ENCODE results near the gene WT1.

GRCh38 chr11:32386770-32387377, 48.5 kb downstream of the WT1 start:
- TF ChIP-seq POLR2AphosphoS5 (IDR thresholded peaks at IDR 0.05; ENCODE audit: low read depth, low read length), result no peak
- TF ChIP-seq NFE2L1 (CRISPR knock-in tag; IDR thresholded peaks at IDR 0.05; ENCODE audit: borderline replicate concordance), result no peak
- TF ChIP-seq, protein P1, sequence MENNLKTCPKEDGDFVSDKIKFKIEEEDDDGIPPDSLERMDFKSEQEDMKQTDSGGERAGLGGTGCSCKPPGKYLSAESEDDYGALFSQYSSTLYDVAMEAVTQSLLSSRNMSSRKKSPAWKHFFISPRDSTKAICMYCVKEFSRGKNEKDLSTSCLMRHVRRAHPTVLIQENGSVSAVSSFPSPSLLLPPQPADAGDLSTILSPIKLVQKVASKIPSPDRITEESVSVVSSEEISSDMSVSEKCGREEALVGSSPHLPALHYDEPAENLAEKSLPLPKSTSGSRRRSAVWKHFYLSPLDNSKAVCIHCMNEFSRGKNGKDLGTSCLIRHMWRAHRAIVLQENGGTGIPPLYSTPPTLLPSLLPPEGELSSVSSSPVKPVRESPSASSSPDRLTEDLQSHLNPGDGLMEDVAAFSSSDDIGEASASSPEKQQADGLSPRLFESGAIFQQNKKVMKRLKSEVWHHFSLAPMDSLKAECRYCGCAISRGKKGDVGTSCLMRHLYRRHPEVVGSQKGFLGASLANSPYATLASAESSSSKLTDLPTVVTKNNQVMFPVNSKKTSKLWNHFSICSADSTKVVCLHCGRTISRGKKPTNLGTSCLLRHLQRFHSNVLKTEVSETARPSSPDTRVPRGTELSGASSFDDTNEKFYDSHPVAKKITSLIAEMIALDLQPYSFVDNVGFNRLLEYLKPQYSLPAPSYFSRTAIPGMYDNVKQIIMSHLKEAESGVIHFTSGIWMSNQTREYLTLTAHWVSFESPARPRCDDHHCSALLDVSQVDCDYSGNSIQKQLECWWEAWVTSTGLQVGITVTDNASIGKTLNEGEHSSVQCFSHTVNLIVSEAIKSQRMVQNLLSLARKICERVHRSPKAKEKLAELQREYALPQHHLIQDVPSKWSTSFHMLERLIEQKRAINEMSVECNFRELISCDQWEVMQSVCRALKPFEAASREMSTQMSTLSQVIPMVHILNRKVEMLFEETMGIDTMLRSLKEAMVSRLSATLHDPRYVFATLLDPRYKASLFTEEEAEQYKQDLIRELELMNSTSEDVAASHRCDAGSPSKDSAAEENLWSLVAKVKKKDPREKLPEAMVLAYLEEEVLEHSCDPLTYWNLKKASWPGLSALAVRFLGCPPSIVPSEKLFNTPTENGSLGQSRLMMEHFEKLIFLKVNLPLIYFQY (CRISPR knock-in tag; IDR thresholded peaks at IDR 0.05; ENCODE audit: borderline replicate concordance), result no peak
- TF ChIP-seq EP300 (IDR thresholded peaks at IDR 0.05; ENCODE audit: low read depth in 2 of 2, low read length in 2 of 2), result no peak
- TF ChIP-seq EP300 (CRISPR knock-in tag; IDR thresholded peaks at IDR 0.05; ENCODE audit: borderline replicate concordance), result no peak
- TF ChIP-seq ARHGAP35 (CRISPR knock-in tag; IDR thresholded peaks at IDR 0.05; ENCODE audit: borderline replicate concordance), result no peak
- TF ChIP-seq ZMYM3 (CRISPR knock-in tag; IDR thresholded peaks at IDR 0.05), result no peak
- no peak for TF ChIP-seq CREB1 (IDR thresholded peaks at IDR 0.05)
- no peak for TF ChIP-seq CREB1 (CRISPR knock-in tag; IDR thresholded peaks at IDR 0.05)
- TF ChIP-seq, protein P2, sequence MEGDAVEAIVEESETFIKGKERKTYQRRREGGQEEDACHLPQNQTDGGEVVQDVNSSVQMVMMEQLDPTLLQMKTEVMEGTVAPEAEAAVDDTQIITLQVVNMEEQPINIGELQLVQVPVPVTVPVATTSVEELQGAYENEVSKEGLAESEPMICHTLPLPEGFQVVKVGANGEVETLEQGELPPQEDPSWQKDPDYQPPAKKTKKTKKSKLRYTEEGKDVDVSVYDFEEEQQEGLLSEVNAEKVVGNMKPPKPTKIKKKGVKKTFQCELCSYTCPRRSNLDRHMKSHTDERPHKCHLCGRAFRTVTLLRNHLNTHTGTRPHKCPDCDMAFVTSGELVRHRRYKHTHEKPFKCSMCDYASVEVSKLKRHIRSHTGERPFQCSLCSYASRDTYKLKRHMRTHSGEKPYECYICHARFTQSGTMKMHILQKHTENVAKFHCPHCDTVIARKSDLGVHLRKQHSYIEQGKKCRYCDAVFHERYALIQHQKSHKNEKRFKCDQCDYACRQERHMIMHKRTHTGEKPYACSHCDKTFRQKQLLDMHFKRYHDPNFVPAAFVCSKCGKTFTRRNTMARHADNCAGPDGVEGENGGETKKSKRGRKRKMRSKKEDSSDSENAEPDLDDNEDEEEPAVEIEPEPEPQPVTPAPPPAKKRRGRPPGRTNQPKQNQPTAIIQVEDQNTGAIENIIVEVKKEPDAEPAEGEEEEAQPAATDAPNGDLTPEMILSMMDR (CRISPR knock-in tag; IDR thresholded peaks at IDR 0.05), result no peak
- TF ChIP-seq, protein P3, sequence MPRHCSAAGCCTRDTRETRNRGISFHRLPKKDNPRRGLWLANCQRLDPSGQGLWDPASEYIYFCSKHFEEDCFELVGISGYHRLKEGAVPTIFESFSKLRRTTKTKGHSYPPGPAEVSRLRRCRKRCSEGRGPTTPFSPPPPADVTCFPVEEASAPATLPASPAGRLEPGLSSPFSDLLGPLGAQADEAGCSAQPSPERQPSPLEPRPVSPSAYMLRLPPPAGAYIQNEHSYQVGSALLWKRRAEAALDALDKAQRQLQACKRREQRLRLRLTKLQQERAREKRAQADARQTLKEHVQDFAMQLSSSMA (CRISPR knock-in tag; IDR thresholded peaks at IDR 0.05), result no peak
- TF ChIP-seq, protein P4, sequence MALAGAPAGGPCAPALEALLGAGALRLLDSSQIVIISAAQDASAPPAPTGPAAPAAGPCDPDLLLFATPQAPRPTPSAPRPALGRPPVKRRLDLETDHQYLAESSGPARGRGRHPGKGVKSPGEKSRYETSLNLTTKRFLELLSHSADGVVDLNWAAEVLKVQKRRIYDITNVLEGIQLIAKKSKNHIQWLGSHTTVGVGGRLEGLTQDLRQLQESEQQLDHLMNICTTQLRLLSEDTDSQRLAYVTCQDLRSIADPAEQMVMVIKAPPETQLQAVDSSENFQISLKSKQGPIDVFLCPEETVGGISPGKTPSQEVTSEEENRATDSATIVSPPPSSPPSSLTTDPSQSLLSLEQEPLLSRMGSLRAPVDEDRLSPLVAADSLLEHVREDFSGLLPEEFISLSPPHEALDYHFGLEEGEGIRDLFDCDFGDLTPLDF (CRISPR knock-in tag; IDR thresholded peaks at IDR 0.05), result no peak
- no peak for TF ChIP-seq ZSCAN21 (CRISPR knock-in tag; IDR thresholded peaks at IDR 0.05; ENCODE audit: borderline replicate concordance)
- TF ChIP-seq, protein P5, sequence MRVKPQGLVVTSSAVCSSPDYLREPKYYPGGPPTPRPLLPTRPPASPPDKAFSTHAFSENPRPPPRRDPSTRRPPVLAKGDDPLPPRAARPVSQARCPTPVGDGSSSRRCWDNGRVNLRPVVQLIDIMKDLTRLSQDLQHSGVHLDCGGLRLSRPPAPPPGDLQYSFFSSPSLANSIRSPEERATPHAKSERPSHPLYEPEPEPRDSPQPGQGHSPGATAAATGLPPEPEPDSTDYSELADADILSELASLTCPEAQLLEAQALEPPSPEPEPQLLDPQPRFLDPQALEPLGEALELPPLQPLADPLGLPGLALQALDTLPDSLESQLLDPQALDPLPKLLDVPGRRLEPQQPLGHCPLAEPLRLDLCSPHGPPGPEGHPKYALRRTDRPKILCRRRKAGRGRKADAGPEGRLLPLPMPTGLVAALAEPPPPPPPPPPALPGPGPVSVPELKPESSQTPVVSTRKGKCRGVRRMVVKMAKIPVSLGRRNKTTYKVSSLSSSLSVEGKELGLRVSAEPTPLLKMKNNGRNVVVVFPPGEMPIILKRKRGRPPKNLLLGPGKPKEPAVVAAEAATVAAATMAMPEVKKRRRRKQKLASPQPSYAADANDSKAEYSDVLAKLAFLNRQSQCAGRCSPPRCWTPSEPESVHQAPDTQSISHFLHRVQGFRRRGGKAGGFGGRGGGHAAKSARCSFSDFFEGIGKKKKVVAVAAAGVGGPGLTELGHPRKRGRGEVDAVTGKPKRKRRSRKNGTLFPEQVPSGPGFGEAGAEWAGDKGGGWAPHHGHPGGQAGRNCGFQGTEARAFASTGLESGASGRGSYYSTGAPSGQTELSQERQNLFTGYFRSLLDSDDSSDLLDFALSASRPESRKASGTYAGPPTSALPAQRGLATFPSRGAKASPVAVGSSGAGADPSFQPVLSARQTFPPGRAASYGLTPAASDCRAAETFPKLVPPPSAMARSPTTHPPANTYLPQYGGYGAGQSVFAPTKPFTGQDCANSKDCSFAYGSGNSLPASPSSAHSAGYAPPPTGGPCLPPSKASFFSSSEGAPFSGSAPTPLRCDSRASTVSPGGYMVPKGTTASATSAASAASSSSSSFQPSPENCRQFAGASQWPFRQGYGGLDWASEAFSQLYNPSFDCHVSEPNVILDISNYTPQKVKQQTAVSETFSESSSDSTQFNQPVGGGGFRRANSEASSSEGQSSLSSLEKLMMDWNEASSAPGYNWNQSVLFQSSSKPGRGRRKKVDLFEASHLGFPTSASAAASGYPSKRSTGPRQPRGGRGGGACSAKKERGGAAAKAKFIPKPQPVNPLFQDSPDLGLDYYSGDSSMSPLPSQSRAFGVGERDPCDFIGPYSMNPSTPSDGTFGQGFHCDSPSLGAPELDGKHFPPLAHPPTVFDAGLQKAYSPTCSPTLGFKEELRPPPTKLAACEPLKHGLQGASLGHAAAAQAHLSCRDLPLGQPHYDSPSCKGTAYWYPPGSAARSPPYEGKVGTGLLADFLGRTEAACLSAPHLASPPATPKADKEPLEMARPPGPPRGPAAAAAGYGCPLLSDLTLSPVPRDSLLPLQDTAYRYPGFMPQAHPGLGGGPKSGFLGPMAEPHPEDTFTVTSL (CRISPR knock-in tag; IDR thresholded peaks at IDR 0.05; ENCODE audit: borderline replicate concordance), result no peak
- no peak for TF ChIP-seq YY1 (IDR thresholded peaks at IDR 0.05; ENCODE audit: insufficient read depth, insufficient replicate concordance, low read depth, low read length)

Measured in HepG2 (cell line).